GM11168 (cell line): ENCODE measurements around the gene PRMT7.

Experiments
- in situ Hi-C: fragments of 300-500 bp; cut with MboI; formaldehyde crosslinking; loops from one replicate; pipeline ENCODE4 v1.12.0; 2022; ENCODE audit warnings: low sequenced_read_pairs; ENCODE audit not compliant: unreplicated experiment

Gene PRMT7

DNA sequence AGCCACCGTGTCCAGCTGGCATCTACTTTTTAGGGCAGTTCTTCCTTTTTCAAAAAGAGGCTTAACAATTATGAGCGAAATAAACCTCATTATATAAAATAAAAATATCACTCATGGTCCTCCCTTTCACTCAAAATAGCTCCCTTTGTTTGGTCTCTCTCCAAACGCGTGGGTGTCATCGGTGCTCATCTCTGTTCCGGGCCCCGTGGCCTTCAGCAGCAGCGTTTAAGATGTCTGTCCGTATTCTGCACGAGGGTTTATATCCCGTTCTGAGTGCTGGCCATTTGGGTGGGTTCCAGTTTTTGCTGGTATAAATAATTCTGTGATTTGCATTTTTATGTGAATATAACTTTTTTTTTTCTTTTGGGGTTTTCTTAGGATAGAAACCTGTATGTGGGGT lies 33.4 kb downstream of the PRMT7 start:
- in situ Hi-C loops = no loop called here

DNA sequence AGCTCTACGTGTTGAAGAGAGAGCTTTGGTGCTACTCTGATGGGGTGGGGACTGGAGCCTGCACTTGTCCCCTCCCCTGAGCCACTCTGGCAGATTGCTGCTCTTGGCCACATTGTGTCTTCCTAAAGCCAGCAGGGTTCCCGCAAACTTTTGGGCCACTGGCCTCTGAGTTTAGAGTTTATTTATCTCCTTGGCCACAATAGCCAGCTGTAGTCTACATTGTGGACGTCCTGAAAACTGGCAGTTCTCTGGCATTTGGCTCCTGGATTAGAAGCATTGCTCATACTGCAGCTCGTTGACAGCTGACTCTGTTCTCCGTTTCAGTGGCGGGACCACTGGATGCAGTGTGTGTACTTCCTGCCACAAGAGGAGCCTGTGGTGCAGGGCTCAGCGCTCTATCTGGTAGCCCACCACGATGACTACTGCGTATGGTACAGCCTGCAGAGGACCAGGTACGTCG lies 34.6 kb downstream of the PRMT7 start:
- in situ Hi-C loops = no loop called here

DNA sequence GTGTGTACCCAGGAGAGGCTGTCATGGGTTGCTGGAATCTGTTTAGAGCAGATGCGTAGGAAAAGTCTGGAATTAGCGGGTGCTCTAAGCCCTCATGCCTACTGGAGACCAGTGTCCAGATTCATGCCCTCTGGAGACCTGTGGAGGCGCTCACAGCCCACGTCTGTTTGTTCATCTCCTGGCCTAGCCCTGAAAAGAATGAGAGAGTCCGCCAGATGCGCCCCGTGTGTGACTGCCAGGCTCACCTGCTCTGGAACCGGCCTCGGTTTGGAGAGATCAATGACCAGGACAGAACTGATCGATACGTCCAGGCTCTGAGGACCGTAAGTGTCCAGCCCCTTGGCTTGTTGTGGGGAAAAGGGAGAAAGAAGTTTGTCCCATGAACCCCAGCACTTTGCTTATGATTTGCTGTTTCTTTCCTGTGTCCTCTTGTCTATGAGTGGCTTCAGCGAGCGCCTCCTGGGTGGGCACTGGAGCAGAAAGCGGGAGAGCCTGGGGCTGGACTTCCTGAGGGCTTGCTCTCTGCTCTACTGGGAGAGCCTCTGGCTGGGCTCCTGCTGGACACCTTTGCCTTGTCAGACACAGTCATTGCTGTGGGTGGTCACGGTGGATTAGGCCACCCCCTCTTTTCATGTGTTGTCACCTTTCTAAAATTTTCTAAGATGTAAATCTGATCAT lies 35.3 kb downstream of the PRMT7 start:
- in situ Hi-C loops = no loop called here

- in situ Hi-C loops = no loop called here
Measured at GRCh38 chr16:68346892-68347480, 36.2 kb downstream of the PRMT7 start.

DNA sequence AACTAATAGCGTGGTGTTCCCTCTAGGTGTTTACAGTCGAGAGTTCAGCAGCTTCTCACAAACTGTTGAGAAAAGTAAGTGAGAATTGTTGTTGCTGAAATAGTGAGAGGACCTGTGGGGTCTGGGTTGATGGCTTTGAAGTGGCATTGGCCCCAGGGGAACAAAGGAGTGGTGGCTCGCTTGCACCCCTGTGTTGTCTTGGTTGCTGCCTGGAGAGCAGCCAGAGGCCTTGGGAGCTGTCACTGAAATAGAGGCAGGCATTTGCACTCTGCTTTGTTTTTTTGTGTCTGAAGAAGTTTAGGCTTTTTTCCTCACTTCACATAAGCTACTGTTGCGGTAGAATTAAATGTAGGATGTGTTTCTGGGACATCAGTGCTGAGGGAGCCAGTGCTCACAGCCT lies 36.8 kb downstream of the PRMT7 start:
- in situ Hi-C loops = no loop called here

- in situ Hi-C loops = no loop called here
Measured at GRCh38 chr16:68348639-68349445, 38.0 kb downstream of the PRMT7 start.

- in situ Hi-C loops = no loop called here
Measured at GRCh38 chr16:68349838-68350410, 39.1 kb downstream of the PRMT7 start.

- in situ Hi-C loops = no loop called here
Measured at GRCh38 chr16:68350813-68351350, 40.1 kb downstream of the PRMT7 start.

DNA sequence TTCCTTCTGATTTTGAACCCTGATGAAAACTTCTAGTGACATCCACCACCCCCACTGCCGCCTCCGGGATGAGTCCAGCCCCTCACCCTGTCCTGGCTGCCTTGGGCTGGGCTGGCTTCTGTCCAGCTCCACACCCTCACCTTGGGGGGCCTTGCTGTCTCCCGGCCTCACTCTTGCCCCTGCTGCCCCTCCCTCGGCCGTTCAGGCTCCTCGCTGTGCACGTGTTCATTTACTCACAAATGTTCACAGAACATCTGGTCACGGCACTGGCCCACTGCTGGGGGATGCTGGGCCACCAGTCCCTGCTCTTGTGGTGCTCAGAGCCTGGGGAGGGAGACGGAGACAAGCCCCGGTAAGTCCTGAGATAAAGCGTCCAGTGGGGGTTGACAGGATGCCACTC lies 40.6 kb downstream of the PRMT7 start:
- in situ Hi-C loops = no loop called here

DNA sequence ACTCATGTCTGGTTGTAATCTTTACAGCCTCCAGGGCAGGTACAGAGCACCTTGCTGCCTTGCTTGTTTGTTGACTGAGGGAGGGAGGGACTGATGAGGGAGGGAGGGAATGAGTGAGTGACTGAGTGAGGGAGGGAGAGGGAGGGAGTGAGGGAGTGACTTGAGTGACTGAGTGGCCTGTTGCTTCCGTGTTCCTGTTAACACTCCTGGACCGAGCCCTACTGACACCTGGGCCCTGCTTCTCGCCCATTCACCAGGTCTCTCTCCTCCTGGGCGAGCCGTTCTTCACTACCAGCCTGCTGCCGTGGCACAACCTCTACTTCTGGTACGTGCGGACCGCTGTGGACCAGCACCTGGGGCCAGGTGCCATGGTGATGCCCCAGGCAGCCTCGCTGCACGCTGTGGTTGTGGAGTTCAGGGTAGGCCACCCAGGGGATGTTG lies 41.2 kb downstream of the PRMT7 start:
- in situ Hi-C loops = no loop called here

GRCh38 chr16:68353366-68353765 lies 42.5 kb downstream of the PRMT7 start:
- in situ Hi-C loops = no loop called here

- in situ Hi-C loops = no loop called here
Measured at GRCh38 chr16:68354816-68355215, 44.0 kb downstream of the PRMT7 start.

DNA sequence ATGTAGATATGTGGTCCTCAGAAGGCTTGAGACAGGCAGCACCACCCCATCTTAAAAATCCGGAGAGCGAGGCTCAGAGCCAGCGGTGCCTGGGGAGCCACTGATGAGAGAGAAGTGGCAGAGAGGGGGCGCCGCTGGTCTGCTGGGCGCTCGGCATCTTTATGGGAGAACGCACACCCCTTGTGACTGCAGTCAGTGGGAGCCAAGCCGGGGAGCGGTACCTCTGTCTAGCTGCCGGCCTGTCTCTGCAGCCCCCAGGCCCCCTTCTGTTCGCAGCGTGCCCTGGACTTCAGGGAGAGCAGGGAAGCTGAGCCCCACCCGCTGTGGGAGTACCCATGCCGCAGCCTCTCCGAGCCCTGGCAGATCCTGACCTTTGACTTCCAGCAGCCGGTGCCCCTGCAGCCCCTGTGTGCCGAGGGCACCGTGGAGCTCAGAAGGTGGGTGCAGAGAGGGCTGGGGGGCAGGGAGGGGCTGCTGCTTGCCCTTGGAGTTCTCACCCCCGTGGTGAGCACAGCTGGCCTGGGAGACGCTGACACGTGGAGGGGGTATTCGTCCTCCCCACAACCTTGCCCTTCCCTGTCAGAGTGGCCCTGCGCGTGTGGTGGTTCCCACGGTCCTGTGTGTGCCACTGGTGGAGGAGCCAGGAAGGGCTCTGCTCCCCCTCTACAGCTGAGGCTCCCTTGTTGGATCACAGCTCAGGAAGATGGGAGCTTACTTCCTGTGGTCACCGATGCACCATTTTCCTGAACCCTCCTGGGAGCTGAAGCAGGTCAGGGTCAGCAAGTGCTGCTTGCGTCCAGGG lies 44.8 kb downstream of the PRMT7 start:
- in situ Hi-C loops = no loop called here

DNA sequence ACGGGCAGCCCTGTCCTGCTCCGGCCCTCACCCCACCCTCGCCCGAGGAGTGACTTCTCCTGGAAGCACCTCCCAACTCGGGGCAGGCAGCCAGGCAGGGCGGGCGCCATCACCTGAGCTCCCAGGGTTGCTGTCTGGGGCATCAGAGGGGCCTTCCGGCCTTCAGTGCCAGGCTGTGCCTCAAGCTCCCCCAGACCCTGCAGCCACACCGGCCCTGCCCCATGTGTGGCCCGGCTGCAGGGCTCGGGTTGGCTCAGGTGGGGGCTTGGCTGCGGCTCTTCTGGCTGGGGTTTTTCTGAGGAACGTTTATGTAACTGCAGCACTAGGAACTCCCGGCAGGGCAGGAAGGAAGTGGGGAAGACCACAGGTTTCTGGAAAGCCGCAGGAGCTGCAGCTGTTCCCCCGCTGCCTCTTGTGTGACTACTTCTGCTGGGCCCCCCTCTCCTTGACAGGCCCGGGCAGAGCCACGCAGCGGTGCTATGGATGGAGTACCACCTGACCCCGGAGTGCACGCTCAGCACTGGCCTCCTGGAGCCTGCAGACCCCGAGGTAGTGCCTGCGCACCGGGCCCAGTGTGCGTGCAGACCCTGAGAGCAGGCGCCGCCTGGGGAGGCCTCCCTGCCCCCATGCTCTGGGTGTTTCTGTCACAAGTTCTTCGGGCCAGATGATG lies 45.6 kb downstream of the PRMT7 start:
- in situ Hi-C loops = no loop called here

- in situ Hi-C loops = no loop called here
Measured at GRCh38 chr16:68356919-68357286, 46.1 kb downstream of the PRMT7 start.

DNA sequence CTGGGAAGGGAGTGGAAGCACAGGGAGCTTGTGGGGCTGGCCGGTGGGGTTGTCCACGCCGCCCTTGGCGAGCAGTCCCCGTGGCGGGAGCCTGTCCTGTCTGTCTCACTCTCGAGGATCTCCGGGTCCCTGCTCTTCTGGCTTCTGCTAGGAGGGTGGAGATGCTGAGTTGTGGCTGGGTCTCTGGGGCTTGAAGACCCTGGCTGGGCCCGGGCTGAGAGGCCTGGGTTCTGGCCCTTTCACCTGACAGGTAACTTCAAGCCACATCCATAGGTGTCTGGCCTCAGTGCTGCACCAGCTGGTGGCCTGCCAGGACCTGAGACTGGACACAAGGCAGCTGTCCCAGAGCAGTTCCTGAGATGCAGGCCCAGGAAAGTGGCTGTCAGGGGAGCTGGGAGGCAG lies 46.7 kb downstream of the PRMT7 start:
- in situ Hi-C loops = no loop called here

GRCh38 chr16:68357923-68358322 lies 47.1 kb downstream of the PRMT7 start:
- in situ Hi-C loops = no loop called here

- in situ Hi-C loops = no loop called here
Measured at GRCh38 chr16:68358951-68359350, 48.1 kb downstream of the PRMT7 start.

GRCh38 chr16:68359398-68360191 lies 48.8 kb downstream of the PRMT7 start:
- in situ Hi-C loops = no loop called here
